Suprapubic skin (tissue), 4 donors: Measurements from ENCODE around the gene CLEC4F. TPM values are rescaled to one million over a fixed set of nuclear protein-coding genes. Genes with fewer than 3 reads are reported as not detected.

Experiments
- DNase-seq, 2 donors: peaks; one replicate each; pipeline ENCODE4 v3.0.0-alpha.2; 2019; ENCODE audit warnings: low spot score in 2 of 2
- H3K27ac ChIP-seq: fragments of 200-600 bp; sonication (generic); one replicate; pipeline ENCODE4 v1.5.1; 2019
- H3K27me3 ChIP-seq: fragments of 200-600 bp; sonication (generic); one replicate; pipeline ENCODE4 v1.5.1; 2019
- H3K36me3 ChIP-seq: fragments of 200-600 bp; sonication (generic); one replicate; pipeline ENCODE4 v1.5.1; 2019
- H3K4me1 ChIP-seq: fragments of 200-600 bp; sonication (generic); one replicate; pipeline ENCODE4 v1.5.1; 2019
- H3K4me3 ChIP-seq: fragments of 200-600 bp; sonication (generic); one replicate; pipeline ENCODE4 v1.5.1; 2019; ENCODE audit warnings: mild to moderate bottlenecking
- H3K9me3 ChIP-seq: fragments of 200-600 bp; sonication (generic); one replicate; pipeline ENCODE4 v1.5.1; 2019
- EP300 ChIP-seq: sonication (generic); formaldehyde crosslinking; IDR thresholded peaks from one replicate; pipeline ENCODE4 v1.6.1; 2017; ENCODE audit warnings: antibody characterized with exemption
- POLR2A ChIP-seq, 2 donors: fragments of 450-650 bp; IDR thresholded peaks; one replicate each; pipeline ENCODE4 v1.6.1; 2017; ENCODE audit warnings: antibody characterized with exemption in 2 of 2, mild to moderate bottlenecking in 2 of 2, moderate library complexity in 2 of 2
- POLR2AphosphoS5 ChIP-seq, 3 donors: sonication (generic); formaldehyde crosslinking; IDR thresholded peaks; one replicate each; pipeline ENCODE4 v1.6.1; 2017; ENCODE audit warnings: antibody characterized with exemption in 3 of 3
- WGBS: methylation state at CpG from one replicate; pipeline ENCODE4 v1.1.5; 2018; 5-methylcytosine and 5-hydroxymethylcytosine counted together
- total RNA-seq, 4 donors: library from RNA; depleted of rRNA; stranded (reverse); fragments of >200 nt; gene quantifications; one replicate each; pipeline ENCODE4 v1.1.0, GENCODE V29; 2016
- TF ChIP-seq, protein P1 (sequence below), 2 donors: fragments of 200-600 bp in 1 of 2; fragments of 450-650 bp in 1 of 2; sonication (generic) in 1 of 2; IDR thresholded peaks; one replicate each; pipeline ENCODE4 v1.5.1; 2016 to 2019; ENCODE audit warnings: antibody characterized with exemption in 2 of 2, mild to moderate bottlenecking in 1 of 2, moderate library complexity in 1 of 2

The CLEC4F gene
- total RNA-seq, 4 donors from 2014 or later = 0.60 to 3.0 (median 0.93) TPM

DNA sequence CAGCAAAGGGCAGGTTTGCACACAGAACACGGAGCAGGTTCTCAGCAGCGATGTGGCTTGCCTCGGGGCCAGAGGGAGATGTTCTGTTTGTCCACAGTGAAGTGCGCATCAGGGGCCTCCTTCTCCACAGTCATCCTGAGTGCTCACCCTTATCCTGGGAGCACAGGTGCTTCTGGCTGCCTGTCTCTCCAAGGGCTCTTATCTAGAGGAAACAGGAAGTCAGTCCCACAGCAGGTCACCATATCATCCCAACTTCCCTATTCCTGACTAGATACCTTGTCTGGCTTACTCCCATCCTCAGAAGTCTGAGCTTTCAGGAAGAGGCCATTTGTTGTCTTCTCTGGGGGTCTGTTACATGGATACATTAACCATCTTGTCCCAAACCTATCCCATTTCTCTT, 15.2 kb upstream of the CLEC4F start, which contains the start of gene CD207:
Gene CD207, minus strand, starts transcription at position 174 of the 400 bp plus-strand sequence. Its CDS starts 40 bp downstream, at position 134.
- TF ChIP-seq, protein P1, sequence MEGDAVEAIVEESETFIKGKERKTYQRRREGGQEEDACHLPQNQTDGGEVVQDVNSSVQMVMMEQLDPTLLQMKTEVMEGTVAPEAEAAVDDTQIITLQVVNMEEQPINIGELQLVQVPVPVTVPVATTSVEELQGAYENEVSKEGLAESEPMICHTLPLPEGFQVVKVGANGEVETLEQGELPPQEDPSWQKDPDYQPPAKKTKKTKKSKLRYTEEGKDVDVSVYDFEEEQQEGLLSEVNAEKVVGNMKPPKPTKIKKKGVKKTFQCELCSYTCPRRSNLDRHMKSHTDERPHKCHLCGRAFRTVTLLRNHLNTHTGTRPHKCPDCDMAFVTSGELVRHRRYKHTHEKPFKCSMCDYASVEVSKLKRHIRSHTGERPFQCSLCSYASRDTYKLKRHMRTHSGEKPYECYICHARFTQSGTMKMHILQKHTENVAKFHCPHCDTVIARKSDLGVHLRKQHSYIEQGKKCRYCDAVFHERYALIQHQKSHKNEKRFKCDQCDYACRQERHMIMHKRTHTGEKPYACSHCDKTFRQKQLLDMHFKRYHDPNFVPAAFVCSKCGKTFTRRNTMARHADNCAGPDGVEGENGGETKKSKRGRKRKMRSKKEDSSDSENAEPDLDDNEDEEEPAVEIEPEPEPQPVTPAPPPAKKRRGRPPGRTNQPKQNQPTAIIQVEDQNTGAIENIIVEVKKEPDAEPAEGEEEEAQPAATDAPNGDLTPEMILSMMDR (IDR thresholded peaks at IDR 0.05) = no peak
- TF ChIP-seq EP300 = no peak
- no peak for TF ChIP-seq POLR2AphosphoS5 (IDR thresholded peaks at IDR 0.05)
- no peak for TF ChIP-seq POLR2A (IDR thresholded peaks at IDR 0.05)
- Histone ChIP-seq H3K36me3 (no peaks in the 10 kb centered on the region), H3K4me1 (no peaks in the 10 kb centered on the region), H3K27ac (no peak within 1 kb of the TSS), H3K27me3 (peaks cover 10% of the 10 kb centered on the region), H3K4me3 (no peak within 1 kb of the TSS), H3K9me3 (no peaks in the 10 kb centered on the region)
- DNase-seq = no peak
- WGBS = 74% methylated on average over 4 of the region's 4 CpGs

DNA sequence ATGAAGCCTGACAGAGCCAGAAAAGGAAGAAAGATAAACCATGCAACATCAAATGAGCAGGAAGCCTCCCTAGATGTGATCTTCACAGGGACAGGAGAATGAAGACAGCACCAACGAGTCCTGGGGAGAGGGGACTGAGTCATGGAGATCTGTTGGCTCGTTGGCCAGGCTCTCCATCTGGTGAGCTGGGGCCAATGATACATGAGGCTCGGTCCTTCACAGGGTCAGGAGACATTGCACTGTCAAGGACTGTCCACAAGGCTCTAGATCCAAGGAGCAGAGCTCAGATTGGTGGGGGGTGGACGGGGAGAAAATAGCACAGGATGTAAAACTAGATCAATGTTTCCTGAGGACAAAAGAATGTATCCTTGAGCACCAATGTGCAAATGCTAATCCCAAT, 14.5 kb upstream of the CLEC4F start:
- TF ChIP-seq EP300 (no peak), POLR2A (IDR thresholded peaks at IDR 0.05) (no peak), POLR2AphosphoS5 (IDR thresholded peaks at IDR 0.05) (no peak)
- TF ChIP-seq, protein P1 (IDR thresholded peaks at IDR 0.05) = no peak
- WGBS = 69% methylated on average over 4 of the region's 4 CpGs
- no peaks in the 10 kb centered on the region for H3K36me3 ChIP-seq
- no peaks in the 10 kb centered on the region for H3K4me1 ChIP-seq
- H3K4me3 ChIP-seq = no peak overlapping the region
- peaks cover 10% of the 10 kb centered on the region for H3K27me3 ChIP-seq
- no peaks in the 10 kb centered on the region for H3K9me3 ChIP-seq
- no peak for DNase-seq
- H3K27ac ChIP-seq = no peak overlapping the region

DNA sequence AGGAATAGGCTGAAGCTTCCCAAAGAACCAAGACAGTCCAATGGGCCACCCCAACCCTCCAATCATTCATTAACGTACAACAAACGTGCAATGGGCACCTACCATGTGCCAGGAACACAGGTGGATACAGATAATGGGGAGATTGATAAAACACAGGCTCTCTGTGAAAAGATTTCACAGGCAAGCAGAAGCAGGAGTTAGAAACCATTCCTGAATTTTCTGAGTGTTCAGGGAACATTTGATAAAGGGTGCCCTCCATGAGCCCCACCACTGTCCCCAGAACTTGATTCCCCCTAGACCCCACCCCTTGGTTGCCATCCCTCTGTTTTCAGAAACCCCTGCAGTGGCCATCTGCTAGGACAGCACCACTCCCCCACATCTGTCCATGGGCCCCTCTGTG, 13.7 kb upstream of the CLEC4F start:
- Histone ChIP-seq H3K9me3 (no peaks in the 10 kb centered on the region), H3K36me3 (no peaks in the 10 kb centered on the region), H3K4me1 (no peaks in the 10 kb centered on the region), H3K27me3 (peaks cover 10% of the 10 kb centered on the region), H3K4me3 (no peak overlapping the region), H3K27ac (no peak overlapping the region)
- TF ChIP-seq EP300 = no peak
- TF ChIP-seq, protein P1 (IDR thresholded peaks at IDR 0.05) = no peak
- no peak for TF ChIP-seq POLR2AphosphoS5 (IDR thresholded peaks at IDR 0.05)
- no peak for TF ChIP-seq POLR2A (IDR thresholded peaks at IDR 0.05)
- DNase-seq = no peak
- WGBS = 76% methylated on average over 2 of the region's 2 CpGs

DNA sequence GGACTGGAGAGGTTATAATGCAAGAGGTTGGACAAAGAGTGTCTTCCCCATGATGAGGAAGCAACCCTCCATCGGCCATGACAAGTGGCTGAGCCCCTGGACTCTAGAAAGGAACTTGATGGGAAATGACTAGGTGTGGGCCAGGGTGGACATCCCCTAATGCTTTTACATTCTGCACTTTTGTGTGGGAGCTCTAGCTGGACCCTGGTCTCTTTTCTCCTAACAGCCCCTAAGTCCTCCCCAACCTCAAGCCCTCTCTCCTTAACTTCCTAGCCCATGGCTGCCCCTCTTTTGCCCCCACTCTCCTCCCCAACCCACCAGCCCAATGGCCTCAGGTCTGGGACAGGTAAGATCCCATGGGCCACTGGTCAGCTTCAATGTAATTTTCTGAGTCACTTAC, 12.8 kb upstream of the CLEC4F start:
- no peak overlapping the region for H3K4me3 ChIP-seq
- TF ChIP-seq, protein P1 (IDR thresholded peaks at IDR 0.05) = no peak
- TF ChIP-seq EP300 (no peak), POLR2AphosphoS5 (IDR thresholded peaks at IDR 0.05) (no peak), POLR2A (IDR thresholded peaks at IDR 0.05) (no peak)
- no peak overlapping the region for H3K27ac ChIP-seq
- no peaks in the 10 kb centered on the region for H3K4me1 ChIP-seq
- H3K9me3 ChIP-seq = no peaks in the 10 kb centered on the region
- no peak for DNase-seq
- WGBS = 58% methylated on average over 1 of the region's 1 CpG
- no peaks in the 10 kb centered on the region for H3K36me3 ChIP-seq
- H3K27me3 ChIP-seq = peaks cover 10% of the 10 kb centered on the region

DNA sequence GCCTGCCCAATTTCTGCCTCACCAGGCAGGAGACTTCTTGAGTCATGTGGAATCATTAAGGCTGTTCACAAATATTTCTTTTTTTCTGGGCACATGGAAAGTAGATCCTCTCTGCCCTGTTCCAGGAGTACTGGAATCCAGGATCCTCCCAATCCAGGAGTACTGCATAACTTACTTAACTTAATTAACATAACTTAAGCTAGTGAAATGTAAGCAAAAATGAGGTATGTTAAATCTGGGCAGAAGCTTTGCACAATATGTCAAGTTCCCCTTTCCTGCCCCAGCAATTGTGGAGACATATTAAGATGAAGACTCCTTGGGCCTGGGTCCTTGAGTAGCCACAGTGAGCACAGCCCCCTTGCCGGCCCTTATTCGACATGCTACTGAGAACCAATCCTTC, 12.0 kb upstream of the CLEC4F start:
- DNase-seq = no peak
- WGBS = 93% methylated on average over 2 of the region's 2 CpGs
- H3K4me1 ChIP-seq = no peaks in the 10 kb centered on the region
- peaks cover 10% of the 10 kb centered on the region for H3K27me3 ChIP-seq
- H3K4me3 ChIP-seq = no peak overlapping the region
- no peak overlapping the region for H3K27ac ChIP-seq
- H3K9me3 ChIP-seq = no peaks in the 10 kb centered on the region
- no peaks in the 10 kb centered on the region for H3K36me3 ChIP-seq
- TF ChIP-seq, protein P1 (IDR thresholded peaks at IDR 0.05) = no peak
- no peak for TF ChIP-seq POLR2A (IDR thresholded peaks at IDR 0.05)
- no peak for TF ChIP-seq POLR2AphosphoS5 (IDR thresholded peaks at IDR 0.05)
- TF ChIP-seq EP300 = no peak
